IPS-18a (cell line): ENCODE data around the gene ADGRA3.

Experiments used
- H3K27ac ChIP-seq: one replicate; pipeline ENCODE4 v1.5.1; 2013; ENCODE audit warnings: low read length
- H3K27me3 ChIP-seq: one replicate; pipeline ENCODE4 v1.6.1; 2013; ENCODE audit warnings: mild to moderate bottlenecking, low read length; ENCODE audit not compliant: control insufficient read depth, insufficient read depth
- H3K36me3 ChIP-seq: one replicate; pipeline ENCODE4 v1.6.1; 2013; ENCODE audit warnings: low read depth, low read length; ENCODE audit not compliant: control insufficient read depth
- H3K4me1 ChIP-seq: one replicate; pipeline ENCODE4 v1.6.1; 2013; ENCODE audit warnings: low read depth, low read length; ENCODE audit not compliant: control insufficient read depth
- H3K4me3 ChIP-seq: one replicate; pipeline ENCODE4 v1.5.1; 2013; ENCODE audit warnings: low read length
- H3K9ac ChIP-seq: one replicate; pipeline ENCODE4 v1.6.1; 2013; ENCODE audit warnings: mild to moderate bottlenecking, low read length, moderate library complexity
- H3K9me3 ChIP-seq: one replicate; pipeline ENCODE4 v1.6.1; 2013; ENCODE audit warnings: low read depth, low read length; ENCODE audit not compliant: control insufficient read depth

Gene ADGRA3

GRCh38 chr4:22504922-22505321, 10.9 kb downstream of the ADGRA3 start:
- H3K4me1 ChIP-seq, result peaks cover 53% of the 10 kb centered on the region
- H3K36me3 ChIP-seq, result no peaks in the 10 kb centered on the region
- no peak overlapping the region for H3K9ac ChIP-seq
- no peak overlapping the region for H3K27ac ChIP-seq
- H3K27me3 ChIP-seq, result no peaks in the 10 kb centered on the region
- H3K4me3 ChIP-seq, result no peak overlapping the region
- H3K9me3 ChIP-seq, result no peaks in the 10 kb centered on the region

- Histone ChIP-seq H3K27me3 (no peaks in the 10 kb centered on the region), H3K27ac (no peak overlapping the region), H3K36me3 (no peaks in the 10 kb centered on the region), H3K9ac (no peak overlapping the region), H3K9me3 (no peaks in the 10 kb centered on the region), H3K4me1 (peaks cover 58% of the 10 kb centered on the region), H3K4me3 (no peak overlapping the region)
These were observed 11.4 kb downstream of the ADGRA3 start for GRCh38 chr4:22504447-22504846.

GRCh38 chr4:22502895-22503814, 12.7 kb downstream of the ADGRA3 start:
- no peaks in the 10 kb centered on the region for H3K9me3 ChIP-seq

GRCh38 chr4:22501715-22502095, 14.2 kb downstream of the ADGRA3 start:
- no peak overlapping the region for H3K4me3 ChIP-seq
- no peak overlapping the region for H3K27ac ChIP-seq
- H3K27me3 ChIP-seq, result no peaks in the 10 kb centered on the region
- no peak overlapping the region for H3K9ac ChIP-seq
- peaks cover 47% of the 10 kb centered on the region for H3K4me1 ChIP-seq
- H3K36me3 ChIP-seq, result no peaks in the 10 kb centered on the region
- no peaks in the 10 kb centered on the region for H3K9me3 ChIP-seq

More at GRCh38 chr4:22502895-22503814, 12.7 kb downstream of the ADGRA3 start:
- Histone ChIP-seq H3K4me1 (peaks cover 55% of the 10 kb centered on the region), H3K9ac (no peak overlapping the region), H3K27ac (no peak overlapping the region), H3K27me3 (no peaks in the 10 kb centered on the region), H3K36me3 (no peaks in the 10 kb centered on the region), H3K4me3 (no peak overlapping the region)

GRCh38 chr4:22500831-22501714, 14.8 kb downstream of the ADGRA3 start:
- Histone ChIP-seq H3K27ac (no peak overlapping the region), H3K9ac (no peak overlapping the region), H3K27me3 (no peaks in the 10 kb centered on the region), H3K36me3 (no peaks in the 10 kb centered on the region), H3K4me1 (peaks cover 41% of the 10 kb centered on the region), H3K9me3 (no peaks in the 10 kb centered on the region), H3K4me3 (no peak overlapping the region)

GRCh38 chr4:22500128-22500611, 15.7 kb downstream of the ADGRA3 start:
- no peaks in the 10 kb centered on the region for H3K9me3 ChIP-seq
- no peaks in the 10 kb centered on the region for H3K27me3 ChIP-seq
- H3K36me3 ChIP-seq, result no peaks in the 10 kb centered on the region
- no peak overlapping the region for H3K9ac ChIP-seq
- H3K4me3 ChIP-seq, result no peak overlapping the region
- no peak overlapping the region for H3K27ac ChIP-seq
- peaks cover 34% of the 10 kb centered on the region for H3K4me1 ChIP-seq

GRCh38 chr4:22498866-22499265, 17.0 kb downstream of the ADGRA3 start:
- Histone ChIP-seq H3K27ac (no peak overlapping the region), H3K9ac (no peak overlapping the region), H3K27me3 (no peaks in the 10 kb centered on the region), H3K36me3 (no peaks in the 10 kb centered on the region), H3K4me3 (no peak overlapping the region), H3K9me3 (no peaks in the 10 kb centered on the region), H3K4me1 (peaks cover 26% of the 10 kb centered on the region)

GRCh38 chr4:22496165-22496813, 19.6 kb downstream of the ADGRA3 start:
- Histone ChIP-seq H3K4me3 (no peak overlapping the region), H3K36me3 (no peaks in the 10 kb centered on the region), H3K4me1 (peaks cover 41% of the 10 kb centered on the region), H3K27ac (no peak overlapping the region), H3K27me3 (no peaks in the 10 kb centered on the region), H3K9ac (no peak overlapping the region), H3K9me3 (no peaks in the 10 kb centered on the region)

GRCh38 chr4:22493523-22493922, 22.3 kb downstream of the ADGRA3 start:
- peaks cover 24% of the 10 kb centered on the region for H3K4me1 ChIP-seq
- H3K36me3 ChIP-seq, result no peaks in the 10 kb centered on the region
- no peak overlapping the region for H3K4me3 ChIP-seq
- H3K27me3 ChIP-seq, result no peaks in the 10 kb centered on the region
- no peak overlapping the region for H3K27ac ChIP-seq
- H3K9ac ChIP-seq, result no peak overlapping the region
- H3K9me3 ChIP-seq, result no peaks in the 10 kb centered on the region

GRCh38 chr4:22492987-22493386, 22.9 kb downstream of the ADGRA3 start:
- no peak overlapping the region for H3K4me3 ChIP-seq
- H3K36me3 ChIP-seq, result no peaks in the 10 kb centered on the region
- H3K9ac ChIP-seq, result no peak overlapping the region
- H3K4me1 ChIP-seq, result peaks cover 24% of the 10 kb centered on the region
- H3K27ac ChIP-seq, result no peak overlapping the region
- H3K9me3 ChIP-seq, result no peaks in the 10 kb centered on the region
- H3K27me3 ChIP-seq, result no peaks in the 10 kb centered on the region

GRCh38 chr4:22491939-22492338, 23.9 kb downstream of the ADGRA3 start:
- H3K4me1 ChIP-seq, result peaks cover 24% of the 10 kb centered on the region
- H3K4me3 ChIP-seq, result no peak overlapping the region
- no peaks in the 10 kb centered on the region for H3K27me3 ChIP-seq
- no peak overlapping the region for H3K27ac ChIP-seq
- no peak overlapping the region for H3K9ac ChIP-seq
- H3K9me3 ChIP-seq, result no peaks in the 10 kb centered on the region
- H3K36me3 ChIP-seq, result no peaks in the 10 kb centered on the region
